Liver (tissue), 9 donors: ENCODE data around the gene NPAS2. TPM values are rescaled to one million over a fixed set of nuclear protein-coding genes. Genes with fewer than 3 reads are reported as not detected.
A peak's percentile ranks its signal among the peaks of the same experiment; 100 is the strongest.

Experiments used
- DNase-seq: peaks from one replicate; pipeline ENCODE4 v3.0.0-alpha.2; 2017; ENCODE audit warnings: low spot score
- H3K27ac ChIP-seq, 2 donors: one replicate each; pipeline ENCODE4 v1.7.0; 2013; ENCODE audit warnings: inconsistent platforms in 2 of 2, low read length in 2 of 2, control low read depth in 1 of 2, low read depth in 1 of 2, mild to moderate bottlenecking in 1 of 2
- H3K27me3 ChIP-seq, 4 donors: one replicate each; pipeline versions ENCODE4 v1.6.1 to v1.7.0; 2013; ENCODE audit warnings: low read length in 3 of 4, inconsistent platforms in 1 of 4, mild to moderate bottlenecking in 1 of 4, moderate library complexity in 1 of 4; ENCODE audit not compliant: control insufficient read depth in 4 of 4, insufficient read depth in 4 of 4
- H3K36me3 ChIP-seq, 4 donors: one replicate each; pipeline versions ENCODE4 v1.6.1 to v1.7.0; 2013; ENCODE audit warnings: low read length in 3 of 4, mild to moderate bottlenecking in 3 of 4, low read depth in 1 of 4, moderate library complexity in 1 of 4; ENCODE audit not compliant: control insufficient read depth in 4 of 4, insufficient read depth in 3 of 4
- H3K4me1 ChIP-seq, 4 donors: one replicate each; pipeline versions ENCODE4 v1.6.1 to v1.7.0; 2013; ENCODE audit warnings: low read length in 3 of 4, mild to moderate bottlenecking in 3 of 4, moderate library complexity in 1 of 4; ENCODE audit not compliant: control insufficient read depth in 4 of 4, insufficient read depth in 4 of 4
- H3K4me3 ChIP-seq, 3 donors: one replicate each; pipeline versions ENCODE4 v1.6.1 to v1.7.0; 2013; ENCODE audit warnings: low read length in 3 of 3, control low read depth in 1 of 3, low read depth in 1 of 3, mild to moderate bottlenecking in 1 of 3
- H3K9ac ChIP-seq, 2 donors: one replicate each; pipeline ENCODE4 v1.7.0; 2013; ENCODE audit warnings: low read length in 2 of 2, mild to moderate bottlenecking in 2 of 2, moderate library complexity in 2 of 2, control low read depth in 1 of 2, low read depth in 1 of 2
- H3K9me3 ChIP-seq, 4 donors: one replicate each; pipeline versions ENCODE4 v1.6.1 to v1.7.0; 2013; ENCODE audit warnings: low read length in 3 of 4; ENCODE audit not compliant: control insufficient read depth in 4 of 4
- EGR1 ChIP-seq, 2 donors: IDR thresholded peaks; 2 replicates each; pipeline ENCODE4 v1.6.1; 2016 to 2018; ENCODE audit warnings: antibody characterized with exemption in 2 of 2, low read depth in 2 of 2
- FOXA1 ChIP-seq: IDR thresholded peaks from 2 replicates; pipeline ENCODE4 v1.6.1; 2016; ENCODE audit warnings: antibody characterized with exemption
- FOXA2 ChIP-seq: IDR thresholded peaks from 2 replicates; pipeline ENCODE4 v1.6.1; 2016; ENCODE audit warnings: antibody characterized with exemption
- GABPA ChIP-seq, 2 donors: IDR thresholded peaks in 1 of 2; conservative IDR thresholded peaks in 1 of 2; 2 replicates each; pipeline ENCODE4 v1.6.1; 2016; ENCODE audit warnings: antibody characterized with exemption in 2 of 2, mild to moderate bottlenecking in 1 of 2, moderate library complexity in 1 of 2
- HNF4A ChIP-seq, 2 donors: conservative IDR thresholded peaks; 2 replicates each; pipeline ENCODE4 v1.6.1; 2016; ENCODE audit warnings: antibody characterized with exemption in 2 of 2, mild to moderate bottlenecking in 2 of 2
- HNF4G ChIP-seq: IDR thresholded peaks from 2 replicates; pipeline ENCODE4 v1.6.1; 2016; ENCODE audit warnings: antibody characterized with exemption
- JUND ChIP-seq, 2 donors: IDR thresholded peaks; 2 replicates each; pipeline ENCODE4 v1.6.1; 2016; ENCODE audit warnings: antibody characterized with exemption in 2 of 2
- SP1 ChIP-seq: IDR thresholded peaks from 2 replicates; pipeline ENCODE4 v1.6.1; 2018; ENCODE audit warnings: antibody characterized with exemption, mild to moderate bottlenecking
- YY1 ChIP-seq: IDR thresholded peaks from 2 replicates; pipeline ENCODE4 v1.6.1; 2016; ENCODE audit warnings: antibody characterized with exemption, mild to moderate bottlenecking
- WGBS: extraction: QIAGEN DNeasy Blood & Tissue Kit; methylation state at CpG from one replicate; pipeline ENCODE4 v1.1.7; 2013; 5-methylcytosine and 5-hydroxymethylcytosine counted together
- polyA plus RNA-seq, 2 donors: library from polyadenylated mRNA; stranded (reverse) in 1 of 2; unstranded in 1 of 2; fragments of 200-250 nt in 1 of 2; fragments of >200 nt in 1 of 2; fragmentation: Nextera tagmentation in 1 of 2; extraction: Ambion mirVana in 1 of 2; gene quantifications; one replicate each; pipeline versions ENCODE4 v1.2.1 to v1.2.3, GENCODE V29; 2013 to 2015
- total RNA-seq, 2 donors: library from RNA; depleted of rRNA; stranded (reverse); fragments of >200 nt; gene quantifications; one replicate each; pipeline ENCODE4 v1.2.3, GENCODE V29; 2014
- TF ChIP-seq, protein P1 (sequence below): IDR thresholded peaks from 2 replicates; pipeline ENCODE4 v1.6.1; 2016; ENCODE audit warnings: antibody characterized with exemption, mild to moderate bottlenecking
- TF ChIP-seq, protein P2 (sequence below): IDR thresholded peaks from 2 replicates; pipeline ENCODE4 v1.6.1; 2016; ENCODE audit warnings: antibody characterized with exemption
- TF ChIP-seq, protein P3 (sequence below): IDR thresholded peaks from 2 replicates; pipeline ENCODE4 v1.6.1; 2016; ENCODE audit warnings: antibody characterized with exemption
- TF ChIP-seq, protein P4 (sequence below): fragments of 150-350 bp; IDR thresholded peaks from 2 replicates; pipeline ENCODE4 v1.5.1; 2017; ENCODE audit warnings: improper control_type of control experiment, low read depth, low read length; ENCODE audit not compliant: missing input control
- donor health status: healthy.
- donor health status: healthy.
- donor health status: healthy.
- donor health status: healthy.
- donor health status: healthy.

NPAS2 gene, protein sequence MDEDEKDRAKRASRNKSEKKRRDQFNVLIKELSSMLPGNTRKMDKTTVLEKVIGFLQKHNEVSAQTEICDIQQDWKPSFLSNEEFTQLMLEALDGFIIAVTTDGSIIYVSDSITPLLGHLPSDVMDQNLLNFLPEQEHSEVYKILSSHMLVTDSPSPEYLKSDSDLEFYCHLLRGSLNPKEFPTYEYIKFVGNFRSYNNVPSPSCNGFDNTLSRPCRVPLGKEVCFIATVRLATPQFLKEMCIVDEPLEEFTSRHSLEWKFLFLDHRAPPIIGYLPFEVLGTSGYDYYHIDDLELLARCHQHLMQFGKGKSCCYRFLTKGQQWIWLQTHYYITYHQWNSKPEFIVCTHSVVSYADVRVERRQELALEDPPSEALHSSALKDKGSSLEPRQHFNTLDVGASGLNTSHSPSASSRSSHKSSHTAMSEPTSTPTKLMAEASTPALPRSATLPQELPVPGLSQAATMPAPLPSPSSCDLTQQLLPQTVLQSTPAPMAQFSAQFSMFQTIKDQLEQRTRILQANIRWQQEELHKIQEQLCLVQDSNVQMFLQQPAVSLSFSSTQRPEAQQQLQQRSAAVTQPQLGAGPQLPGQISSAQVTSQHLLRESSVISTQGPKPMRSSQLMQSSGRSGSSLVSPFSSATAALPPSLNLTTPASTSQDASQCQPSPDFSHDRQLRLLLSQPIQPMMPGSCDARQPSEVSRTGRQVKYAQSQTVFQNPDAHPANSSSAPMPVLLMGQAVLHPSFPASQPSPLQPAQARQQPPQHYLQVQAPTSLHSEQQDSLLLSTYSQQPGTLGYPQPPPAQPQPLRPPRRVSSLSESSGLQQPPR
- total RNA-seq: 1 to 10 TPM in 1 of 2 donors, under 1 TPM in 1; 0.33 to 8.0 TPM
- polyA plus RNA-seq: 10 to 100 TPM in 1 of 2 donors, 1 to 10 TPM in 1; 5.2 to 24.3 TPM

DNA sequence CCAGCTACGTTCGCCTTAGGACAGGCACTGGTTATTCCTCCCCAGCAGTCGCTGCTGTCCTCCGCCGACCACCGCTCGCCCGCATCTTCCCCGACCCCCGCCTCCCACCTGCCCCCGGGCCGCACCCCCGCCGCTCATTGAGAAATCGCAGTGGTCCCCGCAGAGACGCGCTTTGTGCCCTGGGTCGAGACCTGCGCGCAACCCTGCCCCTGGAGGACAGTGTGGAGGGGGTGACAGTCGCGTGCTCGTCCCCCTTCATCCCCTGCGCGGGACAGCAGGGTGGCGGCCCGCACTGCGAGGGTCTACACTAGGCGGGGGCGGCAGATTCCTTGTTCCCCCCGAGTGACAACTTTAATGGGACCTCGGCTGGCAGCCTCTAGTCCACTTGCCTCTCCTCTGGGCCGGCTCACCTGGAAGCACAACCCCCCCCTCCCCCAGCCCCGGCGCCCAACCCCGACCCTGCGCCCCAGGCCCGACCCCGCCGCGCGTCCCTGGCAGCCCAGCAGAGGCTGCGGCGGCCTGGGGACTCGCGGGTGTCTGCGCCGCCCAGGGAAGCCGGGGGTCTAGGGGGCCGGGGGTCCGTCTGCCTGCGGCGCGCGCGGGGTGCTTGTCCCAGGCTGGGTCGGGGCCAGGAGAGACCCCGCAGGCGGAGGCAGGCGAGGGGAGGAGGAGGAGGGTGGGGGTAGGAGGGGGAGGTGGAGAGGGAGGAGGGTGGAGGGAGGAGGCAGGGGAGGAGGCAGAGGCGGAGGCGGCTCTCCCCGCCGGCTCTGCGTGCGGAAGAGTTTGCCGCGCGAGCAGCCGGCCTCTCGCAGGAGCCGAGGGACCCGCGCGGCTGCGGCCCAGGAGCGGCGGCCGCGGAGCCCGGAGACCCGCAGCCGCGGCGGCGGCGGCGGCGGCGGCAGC is at the start of gene NPAS2:
TSS of gene NPAS2 (plus strand) at position 770 of the 903 bp plus-strand sequence. CDS start 84,616 bp downstream, outside the sequence.
- peak within 1 kb of the TSS; percentile 80 to 91 for H3K27ac ChIP-seq
- no peak for DNase-seq
- peaks cover 8 to 23% (median 17%) of the 10 kb centered on the region in 4 donors for H3K4me1 ChIP-seq
- TF ChIP-seq HNF4A (conservative IDR thresholded peaks at IDR 0.05) (no peak), SP1 (no peak), GABPA (IDR thresholded peaks at IDR 0.05 in 1 of 2, conservative IDR thresholded peaks at IDR 0.05 in 1 of 2) (no peak), FOXA1 (no peak), JUND (IDR thresholded peaks at IDR 0.05) (no peak), HNF4G (no peak), EGR1 (IDR thresholded peaks at IDR 0.05; ENCODE audit: low read depth in 2 of 2) (no peak), YY1 (no peak), FOXA2 (no peak)
- TF ChIP-seq, protein P1, sequence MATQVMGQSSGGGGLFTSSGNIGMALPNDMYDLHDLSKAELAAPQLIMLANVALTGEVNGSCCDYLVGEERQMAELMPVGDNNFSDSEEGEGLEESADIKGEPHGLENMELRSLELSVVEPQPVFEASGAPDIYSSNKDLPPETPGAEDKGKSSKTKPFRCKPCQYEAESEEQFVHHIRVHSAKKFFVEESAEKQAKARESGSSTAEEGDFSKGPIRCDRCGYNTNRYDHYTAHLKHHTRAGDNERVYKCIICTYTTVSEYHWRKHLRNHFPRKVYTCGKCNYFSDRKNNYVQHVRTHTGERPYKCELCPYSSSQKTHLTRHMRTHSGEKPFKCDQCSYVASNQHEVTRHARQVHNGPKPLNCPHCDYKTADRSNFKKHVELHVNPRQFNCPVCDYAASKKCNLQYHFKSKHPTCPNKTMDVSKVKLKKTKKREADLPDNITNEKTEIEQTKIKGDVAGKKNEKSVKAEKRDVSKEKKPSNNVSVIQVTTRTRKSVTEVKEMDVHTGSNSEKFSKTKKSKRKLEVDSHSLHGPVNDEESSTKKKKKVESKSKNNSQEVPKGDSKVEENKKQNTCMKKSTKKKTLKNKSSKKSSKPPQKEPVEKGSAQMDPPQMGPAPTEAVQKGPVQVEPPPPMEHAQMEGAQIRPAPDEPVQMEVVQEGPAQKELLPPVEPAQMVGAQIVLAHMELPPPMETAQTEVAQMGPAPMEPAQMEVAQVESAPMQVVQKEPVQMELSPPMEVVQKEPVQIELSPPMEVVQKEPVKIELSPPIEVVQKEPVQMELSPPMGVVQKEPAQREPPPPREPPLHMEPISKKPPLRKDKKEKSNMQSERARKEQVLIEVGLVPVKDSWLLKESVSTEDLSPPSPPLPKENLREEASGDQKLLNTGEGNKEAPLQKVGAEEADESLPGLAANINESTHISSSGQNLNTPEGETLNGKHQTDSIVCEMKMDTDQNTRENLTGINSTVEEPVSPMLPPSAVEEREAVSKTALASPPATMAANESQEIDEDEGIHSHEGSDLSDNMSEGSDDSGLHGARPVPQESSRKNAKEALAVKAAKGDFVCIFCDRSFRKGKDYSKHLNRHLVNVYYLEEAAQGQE: no peak
- TF ChIP-seq, protein P2, sequence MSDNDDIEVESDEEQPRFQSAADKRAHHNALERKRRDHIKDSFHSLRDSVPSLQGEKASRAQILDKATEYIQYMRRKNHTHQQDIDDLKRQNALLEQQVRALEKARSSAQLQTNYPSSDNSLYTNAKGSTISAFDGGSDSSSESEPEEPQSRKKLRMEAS: no peak
- TF ChIP-seq, protein P3, sequence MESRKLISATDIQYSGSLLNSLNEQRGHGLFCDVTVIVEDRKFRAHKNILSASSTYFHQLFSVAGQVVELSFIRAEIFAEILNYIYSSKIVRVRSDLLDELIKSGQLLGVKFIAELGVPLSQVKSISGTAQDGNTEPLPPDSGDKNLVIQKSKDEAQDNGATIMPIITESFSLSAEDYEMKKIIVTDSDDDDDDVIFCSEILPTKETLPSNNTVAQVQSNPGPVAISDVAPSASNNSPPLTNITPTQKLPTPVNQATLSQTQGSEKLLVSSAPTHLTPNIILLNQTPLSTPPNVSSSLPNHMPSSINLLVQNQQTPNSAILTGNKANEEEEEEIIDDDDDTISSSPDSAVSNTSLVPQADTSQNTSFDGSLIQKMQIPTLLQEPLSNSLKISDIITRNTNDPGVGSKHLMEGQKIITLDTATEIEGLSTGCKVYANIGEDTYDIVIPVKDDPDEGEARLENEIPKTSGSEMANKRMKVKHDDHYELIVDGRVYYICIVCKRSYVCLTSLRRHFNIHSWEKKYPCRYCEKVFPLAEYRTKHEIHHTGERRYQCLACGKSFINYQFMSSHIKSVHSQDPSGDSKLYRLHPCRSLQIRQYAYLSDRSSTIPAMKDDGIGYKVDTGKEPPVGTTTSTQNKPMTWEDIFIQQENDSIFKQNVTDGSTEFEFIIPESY: no peak
- TF ChIP-seq, protein P4, sequence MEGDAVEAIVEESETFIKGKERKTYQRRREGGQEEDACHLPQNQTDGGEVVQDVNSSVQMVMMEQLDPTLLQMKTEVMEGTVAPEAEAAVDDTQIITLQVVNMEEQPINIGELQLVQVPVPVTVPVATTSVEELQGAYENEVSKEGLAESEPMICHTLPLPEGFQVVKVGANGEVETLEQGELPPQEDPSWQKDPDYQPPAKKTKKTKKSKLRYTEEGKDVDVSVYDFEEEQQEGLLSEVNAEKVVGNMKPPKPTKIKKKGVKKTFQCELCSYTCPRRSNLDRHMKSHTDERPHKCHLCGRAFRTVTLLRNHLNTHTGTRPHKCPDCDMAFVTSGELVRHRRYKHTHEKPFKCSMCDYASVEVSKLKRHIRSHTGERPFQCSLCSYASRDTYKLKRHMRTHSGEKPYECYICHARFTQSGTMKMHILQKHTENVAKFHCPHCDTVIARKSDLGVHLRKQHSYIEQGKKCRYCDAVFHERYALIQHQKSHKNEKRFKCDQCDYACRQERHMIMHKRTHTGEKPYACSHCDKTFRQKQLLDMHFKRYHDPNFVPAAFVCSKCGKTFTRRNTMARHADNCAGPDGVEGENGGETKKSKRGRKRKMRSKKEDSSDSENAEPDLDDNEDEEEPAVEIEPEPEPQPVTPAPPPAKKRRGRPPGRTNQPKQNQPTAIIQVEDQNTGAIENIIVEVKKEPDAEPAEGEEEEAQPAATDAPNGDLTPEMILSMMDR: no peak
- peak within 1 kb of the TSS; percentile 55 to 72 for H3K9ac ChIP-seq
- H3K4me3 ChIP-seq: peak within 1 kb of the TSS; percentile 65 to 89 (median 75)
- no peaks in the 10 kb centered on the region for H3K36me3 ChIP-seq
- H3K27me3 ChIP-seq: no peaks in the 10 kb centered on the region
- WGBS: under 1% methylated on average over 91 of the region's 91 CpGs
- H3K9me3 ChIP-seq: no peaks in the 10 kb centered on the region
